Activated CD4-positive, alpha-beta memory T cell treated with anti-CD3 and anti-CD28 coated beads, Interleukin-2, amount 10 ng/mL, durations not matched to agents 7 days and 5 days (primary cell): ENCODE data around the gene CEPT1. TPM values are rescaled to one million over a fixed set of nuclear protein-coding genes. Genes with fewer than 3 reads are reported as not detected.

Experiments
- CTCF ChIA-PET: fragments of 350-600 bp; sonication (Branson Sonifier 250); formaldehyde crosslinking; loops from one replicate; lab custom pipeline; 2021; ENCODE audit warnings: antibody characterized with exemption, inconsistent platforms; lab: Charles Lee
- POLR2A ChIA-PET: fragments of 350-600 bp; sonication (Branson Sonifier 250); formaldehyde crosslinking; loops from one replicate; lab custom pipeline; 2021; ENCODE audit warnings: antibody characterized with exemption; lab: Charles Lee
- DNase-seq: peaks from one replicate; pipeline ENCODE4 v3.0.0-alpha.2; 2020
- H3K27ac Mint-ChIP-seq: one replicate; pipeline ENCODE4 v1.8.0; 2021; ENCODE audit warnings: mild to moderate bottlenecking, mixed read lengths
- H3K27me3 Mint-ChIP-seq: one replicate; pipeline ENCODE4 v1.8.0; 2021; ENCODE audit warnings: mixed read lengths
- H3K36me3 Mint-ChIP-seq: one replicate; pipeline ENCODE4 v1.8.0; 2021; ENCODE audit warnings: low read depth, mixed read lengths
- H3K4me1 Mint-ChIP-seq: one replicate; pipeline ENCODE4 v1.8.0; 2021; ENCODE audit warnings: mixed read lengths
- H3K4me3 Mint-ChIP-seq: one replicate; pipeline ENCODE4 v1.8.0; 2021; ENCODE audit warnings: mild to moderate bottlenecking, mixed read lengths
- H3K9me3 Mint-ChIP-seq: one replicate; pipeline ENCODE4 v1.8.0; 2021; ENCODE audit warnings: mixed read lengths
- total RNA-seq, 2 experiments: library from RNA; stranded (reverse); gene quantifications; one replicate each; pipeline ENCODE4 v1.2.3, GENCODE V29; 2021

CEPT1 gene
- total RNA-seq, 2 experiments from 2014 or later = 31.0 to 32.5 TPM

- POLR2A ChIA-PET = interaction anchor here (0.8 to 12.1 kb wide), 10 partner anchors 8 to 543 kb away, joined by 3 to 590 read pairs (median 4); partner anchors contain the start of genes CHI3L2, DENND2D, KCNA3 and LRIF1
- Mint-ChIP-seq H3K9me3 (no peaks in the 10 kb centered on the region), H3K36me3 (peaks cover 9% of the 10 kb centered on the region), H3K27ac (peak overlapping the region; percentile 97), H3K27me3 (no peaks in the 10 kb centered on the region), H3K4me1 (peaks cover 99% of the 10 kb centered on the region), H3K4me3 (peak overlapping the region; percentile 52)
- CTCF ChIA-PET = interaction anchor here (0.8 to 12.8 kb wide), 6 partner anchors 9 to 183 kb away, joined by 3 to 275 read pairs (median 4); partner anchors contain the start of gene DENND2D
- DNase-seq = no peak
Measured at GRCh38 chr1:111217183-111217910, 77.3 kb downstream of the CEPT1 start.

- POLR2A ChIA-PET = interaction anchor here (0.9 to 12.1 kb wide), 10 partner anchors 9 to 346 kb away, joined by 3 to 590 read pairs (median 6); partner anchors contain the start of genes CD53, CEPT1, CHI3L2 and DENND2D
- no peak overlapping the region for H3K4me3 Mint-ChIP-seq
- peaks cover 96% of the 10 kb centered on the region for H3K4me1 Mint-ChIP-seq
- no peaks in the 10 kb centered on the region for H3K27me3 Mint-ChIP-seq
- no peaks in the 10 kb centered on the region for H3K9me3 Mint-ChIP-seq
- H3K27ac Mint-ChIP-seq = peak overlapping the region; percentile 97
- H3K36me3 Mint-ChIP-seq = peaks cover 9% of the 10 kb centered on the region
- no peak for DNase-seq
- CTCF ChIA-PET = interaction anchor here (0.8 to 12.8 kb wide), 10 partner anchors 10 to 407 kb away, joined by 3 to 275 read pairs (median 4); partner anchors contain the start of gene DENND2D
Measured at GRCh38 chr1:111218701-111219556, 78.9 kb downstream of the CEPT1 start.

GRCh38 chr1:111219557-111220286 is 79.7 kb downstream of the CEPT1 start:
- DNase-seq = no peak
- CTCF ChIA-PET = interaction anchor here (0.9 to 12.8 kb wide), 8 partner anchors 10 to 289 kb away, joined by 3 to 275 read pairs (median 7); partner anchors contain the start of gene DENND2D
- no peaks in the 10 kb centered on the region for H3K9me3 Mint-ChIP-seq

GRCh38 chr1:111220302-111220890 is 80.4 kb downstream of the CEPT1 start:
- Mint-ChIP-seq H3K4me1 (peaks cover 88% of the 10 kb centered on the region), H3K36me3 (peaks cover 9% of the 10 kb centered on the region), H3K27ac (peak overlapping the region; percentile 78), H3K9me3 (no peaks in the 10 kb centered on the region), H3K27me3 (no peaks in the 10 kb centered on the region), H3K4me3 (peak overlapping the region; percentile 22)
- CTCF ChIA-PET = interaction anchor here (0.7 to 12.8 kb wide), 10 partner anchors 9 to 287 kb away, joined by 3 to 275 read pairs (median 5); partner anchors contain the start of gene DENND2D
- POLR2A ChIA-PET = interaction anchor here (0.9 to 12.1 kb wide), 10 partner anchors 22 to 535 kb away, joined by 3 to 590 read pairs (median 6); partner anchors contain the start of genes ATP5PB, CD53, CEPT1 and DDX20
- DNase-seq = no peak

More at GRCh38 chr1:111219557-111220286, 79.7 kb downstream of the CEPT1 start:
- H3K4me3 Mint-ChIP-seq = peak overlapping the region; percentile 22
- POLR2A ChIA-PET = interaction anchor here (1.2 to 12.1 kb wide), 9 partner anchors 22 to 536 kb away, joined by 3 to 590 read pairs (median 6); partner anchors contain the start of genes ATP5PB, CD53, CEPT1 and DDX20
- peaks cover 9% of the 10 kb centered on the region for H3K36me3 Mint-ChIP-seq
- H3K4me1 Mint-ChIP-seq = peaks cover 91% of the 10 kb centered on the region
- H3K27ac Mint-ChIP-seq = peak overlapping the region; percentile 78
- H3K27me3 Mint-ChIP-seq = no peaks in the 10 kb centered on the region

GRCh38 chr1:111221276-111221632 is 81.2 kb downstream of the CEPT1 start:
- no peaks in the 10 kb centered on the region for H3K27me3 Mint-ChIP-seq
- peak overlapping the region; percentile 19 for H3K4me3 Mint-ChIP-seq
- peaks cover 6% of the 10 kb centered on the region for H3K36me3 Mint-ChIP-seq
- peaks cover 88% of the 10 kb centered on the region for H3K4me1 Mint-ChIP-seq
- no peaks in the 10 kb centered on the region for H3K9me3 Mint-ChIP-seq
- ChIA-PET POLR2A (interaction anchor here (0.9 to 12.1 kb wide), 8 partner anchors 23 to 534 kb away, joined by 3 to 590 read pairs (median 4); partner anchors contain the start of genes ATP5PB, CD53, CEPT1 and DDX20), CTCF (interaction anchor here (0.8 to 12.8 kb wide), 8 partner anchors 9 to 179 kb away, joined by 3 to 275 read pairs (median 8); partner anchors contain the start of genes CEPT1, DENND2D and DRAM2)
- no peak for DNase-seq
- H3K27ac Mint-ChIP-seq = peak overlapping the region; percentile 78

- ChIA-PET POLR2A (interaction anchor here (1.2 to 12.1 kb wide), 8 partner anchors 24 to 534 kb away, joined by 3 to 590 read pairs (median 4); partner anchors contain the start of genes ATP5PB, CD53, CEPT1 and DDX20), CTCF (interaction anchor here (0.8 to 12.8 kb wide), 8 partner anchors 8 to 179 kb away, joined by 3 to 275 read pairs (median 8); partner anchors contain the start of genes CEPT1, DENND2D and DRAM2)
- peaks cover 88% of the 10 kb centered on the region for H3K4me1 Mint-ChIP-seq
- H3K27me3 Mint-ChIP-seq = no peaks in the 10 kb centered on the region
- peak; percentile 75 for DNase-seq
- H3K36me3 Mint-ChIP-seq = peaks cover 6% of the 10 kb centered on the region
- H3K9me3 Mint-ChIP-seq = no peaks in the 10 kb centered on the region
- H3K27ac Mint-ChIP-seq = peak overlapping the region; percentile 78
- H3K4me3 Mint-ChIP-seq = peak overlapping the region; percentile 19
Measured at GRCh38 chr1:111221633-111222291, 81.7 kb downstream of the CEPT1 start.

GRCh38 chr1:111222308-111223125 is 82.5 kb downstream of the CEPT1 start:
- ChIA-PET CTCF (interaction anchor here (0.8 to 12.8 kb wide), 21 partner anchors 7 to 547 kb away, joined by 3 to 275 read pairs (median 5); partner anchors contain the start of genes CEPT1, DENND2D and DRAM2), POLR2A (interaction anchor here (0.7 to 12.1 kb wide), 10 partner anchors 25 to 524 kb away, joined by 3 to 590 read pairs (median 4); partner anchors contain the start of genes ATP5PB, CD53, CEPT1 and DENND2D)
- Mint-ChIP-seq H3K9me3 (no peaks in the 10 kb centered on the region), H3K4me1 (peaks cover 87% of the 10 kb centered on the region), H3K27me3 (no peaks in the 10 kb centered on the region), H3K4me3 (peak overlapping the region; percentile 19), H3K36me3 (peaks cover 6% of the 10 kb centered on the region), H3K27ac (peak overlapping the region; percentile 78)
- peak; percentile 82 for DNase-seq

GRCh38 chr1:111223126-111223685 is 83.2 kb downstream of the CEPT1 start:
- H3K27ac Mint-ChIP-seq = peak overlapping the region; percentile 78
- H3K36me3 Mint-ChIP-seq = peaks cover 6% of the 10 kb centered on the region
- no peaks in the 10 kb centered on the region for H3K9me3 Mint-ChIP-seq
- DNase-seq = no peak
- CTCF ChIA-PET = interaction anchor here (0.8 to 12.8 kb wide), 20 partner anchors 8 to 546 kb away, joined by 3 to 275 read pairs (median 4); partner anchors contain the start of genes CEPT1, DENND2D and DRAM2
- peaks cover 87% of the 10 kb centered on the region for H3K4me1 Mint-ChIP-seq
- no peaks in the 10 kb centered on the region for H3K27me3 Mint-ChIP-seq
- POLR2A ChIA-PET = interaction anchor here (0.7 to 12.1 kb wide), 7 partner anchors 25 to 524 kb away, joined by 3 to 590 read pairs (median 4); partner anchors contain the start of genes CEPT1, DENND2D and DRAM2
- H3K4me3 Mint-ChIP-seq = no peak overlapping the region

- peak overlapping the region; percentile 27 for H3K4me3 Mint-ChIP-seq
- H3K36me3 Mint-ChIP-seq = peaks cover 3% of the 10 kb centered on the region
- peaks cover 84% of the 10 kb centered on the region for H3K4me1 Mint-ChIP-seq
- no peak for DNase-seq
- H3K9me3 Mint-ChIP-seq = no peaks in the 10 kb centered on the region
- H3K27ac Mint-ChIP-seq = peak overlapping the region; percentile 50
- POLR2A ChIA-PET = interaction anchor here (1.2 to 3.5 kb wide), 3 partner anchors 9 to 42 kb away, joined by 3 to 28 read pairs (median 9); no protein-coding TSS in a partner anchor
- CTCF ChIA-PET = interaction anchor here (0.8 to 3.6 kb wide), 9 partner anchors 10 to 195 kb away, joined by 4 to 17 read pairs (median 4); no protein-coding TSS in a partner anchor
- no peaks in the 10 kb centered on the region for H3K27me3 Mint-ChIP-seq
Measured at GRCh38 chr1:111225091-111225490, 85.1 kb downstream of the CEPT1 start.
